GM12873 (cell line): Measurements from ENCODE around the gene BAZ1B.

ENCODE experiments used
- CTCF ChIP-seq: IDR thresholded peaks from 2 replicates; pipeline ENCODE4 v1.5.1; 2012; ENCODE audit warnings: low read depth, mild to moderate bottlenecking, moderate library complexity, low read length, control low read depth; ENCODE audit not compliant: insufficient read depth; ENCODE audit errors: missing control alignments

BAZ1B gene

GRCh38 chr7:73429215-73429614 lies 92.9 kb downstream of the BAZ1B start:
- TF ChIP-seq CTCF, result no peak

- TF ChIP-seq CTCF, result no peak
These were observed 93.9 kb downstream of the BAZ1B start for GRCh38 chr7:73427902-73428787.

GRCh38 chr7:73426016-73426415 lies 96.1 kb downstream of the BAZ1B start:
- no peak for TF ChIP-seq CTCF

GRCh38 chr7:73425356-73425983 lies 96.6 kb downstream of the BAZ1B start:
- no peak for TF ChIP-seq CTCF

- no peak for TF ChIP-seq CTCF
These were observed 97.6 kb downstream of the BAZ1B start for GRCh38 chr7:73424489-73424885.

GRCh38 chr7:73423519-73424488 lies 98.3 kb downstream of the BAZ1B start:
- TF ChIP-seq CTCF, result no peak
